ENCODE results near the gene ZEB2.

DNA sequence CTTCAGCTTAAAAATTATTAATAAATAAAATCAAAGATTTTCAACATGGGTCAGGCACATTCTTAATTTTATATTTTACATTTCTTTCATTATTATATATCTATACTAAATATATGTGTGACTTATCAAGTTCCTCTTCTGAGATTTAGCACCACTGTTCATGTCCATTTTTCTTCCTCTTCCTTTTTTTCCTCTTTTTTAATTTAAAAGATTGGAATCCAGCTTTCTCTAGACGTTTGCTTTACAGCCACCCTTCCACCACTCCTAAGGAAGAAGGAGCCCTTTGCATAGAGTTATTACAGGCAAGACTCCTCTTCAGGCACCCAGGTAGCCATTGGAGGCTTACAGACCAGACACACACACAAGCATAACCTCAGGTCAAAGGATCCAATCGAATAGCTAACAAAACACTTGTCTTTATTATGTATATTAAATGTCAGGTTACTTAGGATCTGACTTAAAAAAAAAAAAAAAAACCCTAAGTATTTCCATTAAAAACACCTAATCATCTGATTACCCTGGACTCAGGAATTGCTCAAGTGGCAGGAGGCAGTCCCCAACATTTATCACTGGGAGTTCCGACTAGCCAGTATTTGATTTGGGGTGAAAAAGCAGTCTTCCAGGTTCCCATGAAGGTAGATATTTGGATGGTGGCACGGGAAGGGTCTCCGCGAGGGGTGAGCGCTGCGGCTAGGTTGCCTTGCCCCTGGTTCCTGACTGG lies 2.4 kb upstream of the ZEB2 start:
- TF ChIP-seq, protein P1, sequence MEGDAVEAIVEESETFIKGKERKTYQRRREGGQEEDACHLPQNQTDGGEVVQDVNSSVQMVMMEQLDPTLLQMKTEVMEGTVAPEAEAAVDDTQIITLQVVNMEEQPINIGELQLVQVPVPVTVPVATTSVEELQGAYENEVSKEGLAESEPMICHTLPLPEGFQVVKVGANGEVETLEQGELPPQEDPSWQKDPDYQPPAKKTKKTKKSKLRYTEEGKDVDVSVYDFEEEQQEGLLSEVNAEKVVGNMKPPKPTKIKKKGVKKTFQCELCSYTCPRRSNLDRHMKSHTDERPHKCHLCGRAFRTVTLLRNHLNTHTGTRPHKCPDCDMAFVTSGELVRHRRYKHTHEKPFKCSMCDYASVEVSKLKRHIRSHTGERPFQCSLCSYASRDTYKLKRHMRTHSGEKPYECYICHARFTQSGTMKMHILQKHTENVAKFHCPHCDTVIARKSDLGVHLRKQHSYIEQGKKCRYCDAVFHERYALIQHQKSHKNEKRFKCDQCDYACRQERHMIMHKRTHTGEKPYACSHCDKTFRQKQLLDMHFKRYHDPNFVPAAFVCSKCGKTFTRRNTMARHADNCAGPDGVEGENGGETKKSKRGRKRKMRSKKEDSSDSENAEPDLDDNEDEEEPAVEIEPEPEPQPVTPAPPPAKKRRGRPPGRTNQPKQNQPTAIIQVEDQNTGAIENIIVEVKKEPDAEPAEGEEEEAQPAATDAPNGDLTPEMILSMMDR (IDR thresholded peaks at IDR 0.05): no peak
- no peak for TF ChIP-seq POLR2A (IDR thresholded peaks at IDR 0.05)
